ENCODE measurements around the gene CD300E.

- TF ChIP-seq GABPA (IDR thresholded peaks at IDR 0.05; ENCODE audit: low read depth) (no peak), CTCF (IDR thresholded peaks at IDR 0.05; ENCODE audit: insufficient read depth, low read length) (no peak), SPI1 (IDR thresholded peaks at IDR 0.05; ENCODE audit: borderline replicate concordance, low read depth) (no peak), REST (IDR thresholded peaks at IDR 0.05; ENCODE audit: insufficient replicate concordance, low read depth) (peak; percentile 100)
Observed at GRCh38 chr17:74671031-74671771, 47.7 kb upstream of the CD300E start.

All from HL-60 (cell line).